OCI-LY7 (cell line): ENCODE measurements around the gene MAP4. TPM values are rescaled to one million over a fixed set of nuclear protein-coding genes. Genes with fewer than 3 reads are reported as not detected.

Experiments used
- BruUV-seq: library from RNA; stranded (reverse); fragments of 400-500 nt; replicated peaks from 2 replicates; lab custom pipeline; 2021; lab: Mats Ljungman, UMichigan
- CTCF ChIA-PET: fragments of 300-600 bp; sonication (Branson Sonifier 250); formaldehyde crosslinking; loops from one replicate; lab custom pipeline; 2022; ENCODE audit warnings: antibody characterized with exemption; ENCODE audit not compliant: unreplicated experiment; lab: Charles Lee
- POLR2A ChIA-PET: fragments of 300-600 bp; sonication (Branson Sonifier 250); formaldehyde crosslinking; loops from one replicate; lab custom pipeline; 2022; ENCODE audit warnings: antibody characterized with exemption; lab: Charles Lee
- DNase-seq: peaks from one replicate; pipeline ENCODE4 v3.0.0-alpha.2; 2015; ENCODE audit warnings: low spot score
- H2AFZ ChIP-seq: fragments of 200-600 bp; sonication (generic), shearing (Covaris generic); 2 replicates; pipeline ENCODE4 v1.6.1; 2014; ENCODE audit warnings: mild to moderate bottlenecking, antibody characterized with exemption, low read length, moderate library complexity
- H3K27ac ChIP-seq: fragments of 200-600 bp; sonication (generic); 2 replicates; pipeline ENCODE4 v1.5.1; 2014; ENCODE audit warnings: mixed run types, low read depth, mild to moderate bottlenecking, moderate library complexity, low read length, inconsistent platforms; ENCODE audit not compliant: poor library complexity, severe bottlenecking
- H3K36me3 ChIP-seq: fragments of 200-600 bp; sonication (generic); 2 replicates; pipeline ENCODE4 v1.6.1; 2014; ENCODE audit warnings: mild to moderate bottlenecking, antibody characterized with exemption, low read length, moderate library complexity, mixed read lengths; ENCODE audit not compliant: insufficient read depth
- H3K4me1 ChIP-seq: fragments of 200-600 bp; sonication (generic); 2 replicates; pipeline ENCODE4 v1.5.1; 2014; ENCODE audit warnings: mild to moderate bottlenecking, low read length; ENCODE audit not compliant: insufficient read depth, poor library complexity, severe bottlenecking
- H3K4me2 ChIP-seq: fragments of 200-600 bp; sonication (generic); 2 replicates; pipeline ENCODE4 v1.6.1; 2014; ENCODE audit warnings: mild to moderate bottlenecking, low read length
- H3K4me3 ChIP-seq: fragments of 200-600 bp; sonication (generic); 2 replicates; pipeline ENCODE4 v1.5.1; 2014; ENCODE audit warnings: mild to moderate bottlenecking, low read depth, low read length; ENCODE audit not compliant: poor library complexity, severe bottlenecking
- H3K79me2 ChIP-seq: fragments of 200-600 bp; sonication (generic); 2 replicates; pipeline ENCODE4 v1.6.1; 2016; ENCODE audit warnings: low read depth, mild to moderate bottlenecking, low read length, moderate library complexity, mixed read lengths; ENCODE audit not compliant: insufficient read depth
- H3K9me2 ChIP-seq: fragments of 200-600 bp; sonication (generic); 2 replicates; pipeline ENCODE4 v1.6.1; 2016; ENCODE audit warnings: mild to moderate bottlenecking, low read length, mixed read lengths; ENCODE audit not compliant: insufficient read depth
- H3K9me3 ChIP-seq: fragments of 200-600 bp; sonication (generic); 2 replicates; pipeline ENCODE4 v1.6.1; 2014; ENCODE audit warnings: mild to moderate bottlenecking, mixed run types, low read length, mixed read lengths
- H4K20me1 ChIP-seq: fragments of 200-600 bp; sonication (generic); 2 replicates; pipeline ENCODE4 v1.6.1; 2014; ENCODE audit warnings: mild to moderate bottlenecking, antibody characterized with exemption, low read length, moderate library complexity, mixed read lengths; ENCODE audit not compliant: insufficient read depth
- EZH2phosphoT487 ChIP-seq: fragments of 200-600 bp; sonication (generic); IDR thresholded peaks from 2 replicates; pipeline ENCODE4 v1.6.1; 2018; ENCODE audit warnings: low read depth, borderline replicate concordance, mild to moderate bottlenecking, mixed run types, antibody characterized with exemption, low read length, moderate library complexity, mixed read lengths
- intact Hi-C: fragments of 100-400 bp; cut with micrococcal nuclease; formaldehyde crosslinking; loops from one replicate; pipeline ENCODE4 v1.10.0; 2022; ENCODE audit not compliant: unreplicated experiment
- total RNA-seq, 2 experiments: library from RNA; depleted of rRNA in 1 of 2; stranded (reverse); fragments of >200 nt in 1 of 2; shearing (Covaris generic) in 1 of 2; gene quantifications; 2 replicates each; pipeline ENCODE4 v1.2.3, GENCODE V29; 2014 to 2022
- TF ChIP-seq, protein P1 (sequence below): fragments of 200-600 bp; sonication (generic); conservative IDR thresholded peaks from 2 replicates; pipeline ENCODE4 v1.5.1; 2014; ENCODE audit warnings: mild to moderate bottlenecking, antibody characterized with exemption, low read length, moderate library complexity, mixed read lengths

MAP4 gene
- total RNA-seq, 2 experiments from 2014 or later: 26.1 to 78.4 TPM

DNA sequence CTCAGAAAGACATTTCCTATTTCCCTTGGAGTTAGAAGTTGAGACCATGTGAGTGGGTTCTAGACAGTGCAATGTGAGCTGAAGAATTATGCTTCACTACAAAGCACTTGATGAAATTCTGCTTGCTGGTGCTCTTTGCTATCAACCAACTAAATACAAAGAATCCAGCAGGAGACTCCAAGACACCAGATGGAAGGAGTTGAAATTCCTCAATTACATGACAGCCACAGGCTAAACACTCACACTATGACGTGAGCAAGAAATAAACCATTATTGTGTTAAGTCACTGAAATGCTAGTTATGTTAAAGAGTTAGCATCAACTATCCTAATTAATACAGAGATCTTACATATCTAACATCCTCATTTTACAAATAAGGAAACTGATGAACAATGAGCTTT, 8.2 kb upstream of the MAP4 start:
- ChIA-PET POLR2A (interaction anchor here (0.5 to 0.7 kb wide), 3 partner anchors 52 to 872 kb away, joined by 3 to 4 read pairs (median 3); no protein-coding TSS in a partner anchor), CTCF (no interaction called here)
- TF ChIP-seq, protein P1, sequence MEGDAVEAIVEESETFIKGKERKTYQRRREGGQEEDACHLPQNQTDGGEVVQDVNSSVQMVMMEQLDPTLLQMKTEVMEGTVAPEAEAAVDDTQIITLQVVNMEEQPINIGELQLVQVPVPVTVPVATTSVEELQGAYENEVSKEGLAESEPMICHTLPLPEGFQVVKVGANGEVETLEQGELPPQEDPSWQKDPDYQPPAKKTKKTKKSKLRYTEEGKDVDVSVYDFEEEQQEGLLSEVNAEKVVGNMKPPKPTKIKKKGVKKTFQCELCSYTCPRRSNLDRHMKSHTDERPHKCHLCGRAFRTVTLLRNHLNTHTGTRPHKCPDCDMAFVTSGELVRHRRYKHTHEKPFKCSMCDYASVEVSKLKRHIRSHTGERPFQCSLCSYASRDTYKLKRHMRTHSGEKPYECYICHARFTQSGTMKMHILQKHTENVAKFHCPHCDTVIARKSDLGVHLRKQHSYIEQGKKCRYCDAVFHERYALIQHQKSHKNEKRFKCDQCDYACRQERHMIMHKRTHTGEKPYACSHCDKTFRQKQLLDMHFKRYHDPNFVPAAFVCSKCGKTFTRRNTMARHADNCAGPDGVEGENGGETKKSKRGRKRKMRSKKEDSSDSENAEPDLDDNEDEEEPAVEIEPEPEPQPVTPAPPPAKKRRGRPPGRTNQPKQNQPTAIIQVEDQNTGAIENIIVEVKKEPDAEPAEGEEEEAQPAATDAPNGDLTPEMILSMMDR: no peak
- no peak for TF ChIP-seq EZH2phosphoT487
- Histone ChIP-seq H3K79me2 (no peaks in the 10 kb centered on the region), H4K20me1 (no peaks in the 10 kb centered on the region), H3K9me3 (no peaks in the 10 kb centered on the region), H3K4me3 (no peak overlapping the region), H3K4me2 (no peak overlapping the region), H3K27ac (no peak overlapping the region), H3K9me2 (no peaks in the 10 kb centered on the region), H3K36me3 (no peaks in the 10 kb centered on the region), H2AFZ (no peak overlapping the region), H3K4me1 (peaks cover 10% of the 10 kb centered on the region)
- DNase-seq: no peak
- intact Hi-C loops: no loop called here
- no TSS peak for BruUV-seq

GRCh38 chr3:48023377-48023776, 7.2 kb upstream of the MAP4 start:
- POLR2A ChIA-PET: no interaction called here
- Histone ChIP-seq H3K4me3 (no peak overlapping the region), H3K79me2 (no peaks in the 10 kb centered on the region)

GRCh38 chr3:48022178-48022577, 6.0 kb upstream of the MAP4 start:
- no peak overlapping the region for H3K4me2 ChIP-seq
- CTCF ChIA-PET: no interaction called here
- H3K9me3 ChIP-seq: no peaks in the 10 kb centered on the region
- H4K20me1 ChIP-seq: no peaks in the 10 kb centered on the region
- H2AFZ ChIP-seq: no peak overlapping the region
- no peaks in the 10 kb centered on the region for H3K79me2 ChIP-seq
- POLR2A ChIA-PET: interaction anchor here (1.1 kb wide), 1 partner anchor 85 kb away, joined by 4 read pairs; no protein-coding TSS in a partner anchor
- H3K4me1 ChIP-seq: peaks cover 10% of the 10 kb centered on the region
- no peak for DNase-seq
- intact Hi-C loops: no loop called here
- no peaks in the 10 kb centered on the region for H3K9me2 ChIP-seq
- no peaks in the 10 kb centered on the region for H3K36me3 ChIP-seq
- BruUV-seq: no TSS peak
- no peak overlapping the region for H3K27ac ChIP-seq
- TF ChIP-seq EZH2phosphoT487: no peak
- TF ChIP-seq, protein P1: no peak
- H3K4me3 ChIP-seq: no peak overlapping the region

More at GRCh38 chr3:48023377-48023776, 7.2 kb upstream of the MAP4 start:
- no peak for DNase-seq
- Histone ChIP-seq H3K9me2 (no peaks in the 10 kb centered on the region), H3K4me2 (no peak overlapping the region), H4K20me1 (no peaks in the 10 kb centered on the region), H3K9me3 (no peaks in the 10 kb centered on the region), H3K4me1 (peaks cover 10% of the 10 kb centered on the region), H3K27ac (no peak overlapping the region), H2AFZ (no peak overlapping the region), H3K36me3 (no peaks in the 10 kb centered on the region)
- TF ChIP-seq, protein P1: no peak
- no peak for TF ChIP-seq EZH2phosphoT487
- intact Hi-C loops: no loop called here
- CTCF ChIA-PET: no interaction called here
- no TSS peak for BruUV-seq
